HG03064 (cell line): ENCODE data around the gene NDFIP1.
"Not testable (repeated sequence)": the region's sequence is repeated elsewhere in the genome, so short reads cannot be mapped to it uniquely, and the experiment has no call there.

Experiments used
- ATAC-seq: cut with Tn5 transposase; IDR thresholded peaks from one replicate; pipeline ENCODE4 v1.9.1; 2021; ENCODE audit warnings: low read depth; ENCODE audit not compliant: unreplicated experiment

The NDFIP1 gene, protein sequence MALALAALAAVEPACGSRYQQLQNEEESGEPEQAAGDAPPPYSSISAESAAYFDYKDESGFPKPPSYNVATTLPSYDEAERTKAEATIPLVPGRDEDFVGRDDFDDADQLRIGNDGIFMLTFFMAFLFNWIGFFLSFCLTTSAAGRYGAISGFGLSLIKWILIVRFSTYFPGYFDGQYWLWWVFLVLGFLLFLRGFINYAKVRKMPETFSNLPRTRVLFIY

DNA sequence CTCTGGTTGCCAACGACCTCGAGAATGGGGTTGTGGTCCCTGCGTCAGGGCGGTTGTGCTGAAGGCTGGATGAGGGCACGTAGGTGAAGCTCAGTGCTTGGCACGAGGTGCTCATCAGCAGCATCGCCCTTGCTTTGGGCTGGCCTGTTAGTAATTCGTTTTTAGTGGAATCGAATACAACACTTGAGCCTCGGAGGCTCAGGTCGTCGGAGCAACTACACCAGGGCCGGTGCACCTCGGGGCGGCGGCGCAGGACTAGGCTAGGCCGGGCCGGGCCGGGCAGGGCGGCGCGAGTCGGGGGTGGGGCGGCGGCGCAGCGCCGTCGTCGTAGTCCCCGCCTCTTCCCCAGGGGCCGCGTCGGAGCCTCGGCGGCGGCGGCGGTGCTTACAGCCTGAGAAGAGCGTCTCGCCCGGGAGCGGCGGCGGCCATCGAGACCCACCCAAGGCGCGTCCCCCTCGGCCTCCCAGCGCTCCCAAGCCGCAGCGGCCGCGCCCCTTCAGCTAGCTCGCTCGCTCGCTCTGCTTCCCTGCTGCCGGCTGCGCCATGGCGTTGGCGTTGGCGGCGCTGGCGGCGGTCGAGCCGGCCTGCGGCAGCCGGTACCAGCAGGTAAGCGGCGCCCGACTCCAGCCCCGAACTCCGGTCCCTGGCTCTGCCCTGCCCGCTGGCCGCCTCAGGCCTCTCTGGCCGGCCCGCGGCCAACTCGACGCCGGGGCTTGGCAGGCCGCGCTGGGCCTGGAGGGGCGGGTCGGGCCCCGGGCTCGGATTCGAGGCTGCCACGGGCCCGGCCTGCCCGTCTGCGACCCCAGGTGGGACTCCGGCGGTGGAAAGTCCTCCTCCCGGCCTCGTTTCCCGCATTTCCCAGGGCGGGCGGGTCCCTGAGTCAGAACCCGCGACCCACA lies at the start of gene NDFIP1:
TSS of gene NDFIP1 (plus strand) at position 348 of the 899 bp plus-strand sequence. CDS start at position 544, 196 bp downstream.
- ATAC-seq = peak; percentile 98

DNA sequence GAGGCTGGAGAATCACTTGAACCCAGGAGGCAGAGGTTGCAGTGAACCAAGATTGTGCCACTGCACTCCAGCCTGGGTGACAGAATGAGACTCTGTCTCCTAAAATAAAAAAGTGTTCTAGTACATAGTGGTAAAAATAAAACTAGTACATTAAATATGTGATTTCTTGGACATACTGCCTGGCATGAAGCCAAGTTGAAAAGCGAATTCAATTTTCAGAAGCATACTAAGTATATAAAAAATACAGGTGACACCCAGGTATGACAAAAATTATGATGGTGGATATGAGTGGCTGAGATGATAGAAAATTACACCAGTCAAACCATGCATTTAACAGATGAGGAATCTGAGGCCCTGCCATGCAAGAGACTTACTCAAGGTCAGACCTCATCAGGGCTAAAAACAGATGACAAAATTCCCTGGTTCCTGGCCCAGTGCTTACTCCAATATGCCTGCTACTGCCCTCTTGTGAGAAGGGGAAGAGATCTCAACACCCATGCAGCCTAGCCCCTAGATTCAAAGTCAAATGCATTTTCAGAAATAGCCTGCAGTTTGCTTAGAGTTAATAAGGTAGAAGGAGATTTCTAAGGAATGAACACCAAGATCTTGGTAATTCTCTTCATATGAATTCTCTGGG lies 49.2 kb upstream of the NDFIP1 start:
- no peak for ATAC-seq

DNA sequence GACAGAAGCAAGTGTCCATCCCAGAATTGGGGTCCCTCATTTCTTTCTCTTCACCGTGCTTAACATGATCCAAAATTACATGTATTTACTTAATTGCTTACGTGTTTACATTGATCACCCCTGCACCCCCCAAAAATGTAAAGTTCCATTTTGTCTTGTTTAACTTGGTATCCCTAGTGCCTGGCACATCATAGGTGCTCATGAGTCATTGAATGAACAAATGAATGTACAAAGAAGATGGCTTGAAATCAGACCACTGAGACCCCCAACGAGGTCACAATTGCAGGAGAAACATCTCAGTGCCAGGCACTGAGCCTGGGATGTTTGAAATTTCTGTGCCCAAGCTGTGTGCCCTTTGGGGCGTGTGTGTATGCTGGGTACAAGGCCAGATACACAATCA lies 45.2 kb upstream of the NDFIP1 start:
- ATAC-seq = no peak

DNA sequence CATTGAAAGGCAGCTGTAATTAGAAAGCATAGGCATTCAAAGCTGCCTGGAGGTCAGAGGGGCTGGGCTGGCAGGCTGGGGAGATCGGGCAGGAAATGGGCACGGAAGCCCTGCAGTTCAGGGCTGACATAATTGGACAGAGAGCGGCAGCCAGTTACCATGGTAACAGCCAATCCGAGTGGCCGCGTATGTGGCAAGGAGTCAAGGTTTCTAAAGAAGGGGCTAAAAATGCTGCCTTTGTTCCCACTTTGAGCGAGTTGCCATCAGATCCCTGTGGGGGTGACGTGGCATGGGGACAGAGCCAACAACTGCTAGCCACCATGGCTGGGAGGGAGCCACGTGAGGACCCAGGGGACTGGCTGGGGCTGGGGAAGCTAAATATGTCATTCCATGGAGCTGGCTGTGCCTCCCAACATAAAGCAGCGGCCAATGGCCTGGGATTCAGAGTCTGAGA lies 44.7 kb upstream of the NDFIP1 start:
- ATAC-seq = no peak

DNA sequence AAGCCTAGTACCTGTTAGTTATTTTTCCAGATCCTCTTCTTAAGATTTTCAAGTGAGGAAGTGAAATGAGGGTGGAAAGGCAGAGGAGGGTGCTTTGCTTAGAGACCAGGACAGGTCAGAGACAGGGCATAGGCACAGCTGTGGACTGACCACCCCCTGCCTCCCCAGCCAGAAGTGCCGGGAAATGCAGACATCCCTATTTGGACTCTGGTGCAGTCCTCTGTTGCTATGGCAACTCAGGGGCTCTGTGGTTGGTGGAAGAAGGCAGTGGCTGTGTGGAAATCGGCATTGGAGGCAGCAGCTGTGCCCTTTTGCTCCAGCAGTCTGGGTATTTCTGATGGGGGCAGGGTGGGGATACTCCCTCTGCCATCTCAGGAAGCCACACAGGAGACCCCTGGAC lies 43.3 kb upstream of the NDFIP1 start:
- ATAC-seq = no peak

DNA sequence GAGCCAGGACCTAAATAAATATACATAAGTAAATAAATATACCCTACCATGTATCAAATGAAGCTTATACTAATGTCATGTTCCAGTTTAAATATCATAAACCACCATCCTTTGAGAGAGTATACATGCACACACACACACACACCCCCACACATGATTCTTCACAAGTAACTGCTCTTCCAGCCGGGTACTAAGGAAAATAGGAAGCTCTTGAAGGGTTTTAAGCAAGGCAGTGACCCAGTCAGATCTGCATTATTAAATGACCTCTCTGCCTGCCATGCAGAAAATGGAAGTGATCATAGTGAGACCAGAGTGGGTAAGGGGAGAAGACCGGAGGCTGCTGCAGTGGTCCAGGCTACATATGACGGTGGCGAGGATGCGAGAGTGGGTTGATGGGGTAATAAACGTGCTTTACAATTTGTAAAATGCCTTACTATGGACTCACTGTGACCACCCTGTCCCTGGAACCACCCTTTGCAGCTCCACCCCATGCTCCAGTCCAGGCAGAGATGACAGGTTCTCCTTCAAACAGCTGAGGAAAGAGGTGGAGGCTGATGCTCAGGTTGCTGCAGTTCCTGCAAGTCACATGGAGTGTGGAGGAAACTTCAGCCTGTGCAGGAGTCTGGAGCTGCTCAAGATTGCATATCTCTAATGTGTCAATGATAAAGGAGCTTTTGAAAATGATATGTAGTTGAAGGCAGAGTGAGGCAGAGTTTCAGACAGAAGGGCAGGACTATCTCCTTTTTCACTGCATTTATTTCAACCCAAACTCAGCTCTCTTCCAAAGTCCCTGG lies 38.8 kb upstream of the NDFIP1 start:
- no peak for ATAC-seq

DNA sequence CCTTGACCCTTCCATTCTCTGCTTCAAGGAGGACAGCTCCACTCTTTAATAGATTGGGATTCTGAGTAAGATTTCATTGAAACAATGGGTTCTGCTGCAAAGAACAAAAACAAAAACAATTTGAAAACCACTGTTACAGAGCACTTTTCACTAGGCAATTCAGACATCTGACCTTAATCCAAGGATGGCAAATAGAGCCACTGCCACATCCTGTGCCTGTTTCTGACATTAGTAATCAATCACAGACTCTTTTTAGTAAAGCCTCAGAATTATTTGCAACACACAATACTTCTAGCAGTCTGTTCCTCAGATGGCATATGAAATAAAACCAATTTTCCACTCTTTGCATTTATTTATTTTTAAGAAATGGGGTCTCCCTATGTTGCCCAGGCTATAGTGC lies 37.8 kb upstream of the NDFIP1 start:
- ATAC-seq = no peak

DNA sequence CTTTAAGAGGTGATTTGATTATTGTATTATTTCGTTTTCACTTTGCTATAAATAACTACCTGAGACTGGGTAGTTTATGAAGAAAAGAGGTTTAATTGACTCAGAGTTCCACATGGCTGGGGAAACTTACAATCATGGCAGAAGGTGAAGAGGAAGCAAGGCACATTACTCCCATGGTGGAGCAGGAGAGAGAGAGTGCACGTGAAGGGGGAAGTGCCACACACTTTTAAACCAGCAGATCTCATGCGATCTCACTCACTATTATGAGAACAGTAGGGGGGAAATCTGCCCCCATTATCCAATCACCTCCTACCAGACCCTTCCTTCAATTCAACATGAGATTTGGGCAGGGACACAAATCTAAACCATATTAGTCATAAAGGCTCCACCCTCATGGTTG lies 36.1 kb upstream of the NDFIP1 start:
- ATAC-seq = no peak

DNA sequence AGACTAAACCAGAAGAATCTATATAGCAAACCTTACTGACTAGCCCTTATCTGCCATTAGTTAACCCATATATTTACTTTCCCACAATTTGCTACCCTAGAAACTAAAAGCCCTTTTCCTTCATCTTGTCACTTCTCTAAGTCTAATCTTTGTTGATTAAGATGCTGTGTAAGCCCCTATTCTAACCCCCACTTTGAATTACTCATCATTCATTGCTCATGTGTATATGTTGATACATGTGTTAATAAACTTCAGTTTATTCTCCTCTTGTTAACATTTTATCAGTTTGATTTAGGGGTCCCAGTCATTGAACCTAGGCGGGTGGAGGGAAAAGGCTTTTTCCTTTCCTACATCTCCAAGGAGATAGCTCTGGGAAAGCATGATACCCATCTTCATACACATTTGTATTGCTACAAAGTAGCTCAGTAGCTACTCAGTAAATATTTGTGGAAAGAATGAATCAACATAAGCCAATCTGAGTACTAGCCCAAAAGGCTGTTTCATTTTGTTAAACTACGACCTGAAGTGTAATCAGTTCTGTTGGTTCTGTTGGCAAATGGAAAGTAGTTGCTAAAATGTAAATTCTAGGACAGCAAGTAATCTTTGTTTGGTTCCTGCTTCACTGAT lies 35.1 kb upstream of the NDFIP1 start:
- no peak for ATAC-seq

DNA sequence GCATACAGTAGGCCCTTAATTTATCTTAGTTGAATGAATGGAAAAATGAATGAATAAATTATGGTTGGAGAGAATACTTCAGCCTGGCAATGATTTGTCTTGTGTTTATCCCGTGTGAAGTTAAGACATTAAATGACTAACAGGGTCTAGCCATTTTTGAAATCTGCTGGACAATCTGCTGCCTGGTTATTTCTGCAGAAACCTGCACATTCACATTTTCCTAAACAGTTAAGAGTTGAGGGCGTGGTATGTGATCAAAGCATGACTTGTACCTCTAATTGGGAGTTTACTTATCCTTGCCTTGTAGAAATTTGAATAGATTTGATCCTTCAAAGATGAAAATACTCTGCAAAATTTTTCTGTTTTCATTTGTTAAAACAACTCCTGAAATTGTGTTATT lies 34.6 kb upstream of the NDFIP1 start:
- no peak for ATAC-seq

DNA sequence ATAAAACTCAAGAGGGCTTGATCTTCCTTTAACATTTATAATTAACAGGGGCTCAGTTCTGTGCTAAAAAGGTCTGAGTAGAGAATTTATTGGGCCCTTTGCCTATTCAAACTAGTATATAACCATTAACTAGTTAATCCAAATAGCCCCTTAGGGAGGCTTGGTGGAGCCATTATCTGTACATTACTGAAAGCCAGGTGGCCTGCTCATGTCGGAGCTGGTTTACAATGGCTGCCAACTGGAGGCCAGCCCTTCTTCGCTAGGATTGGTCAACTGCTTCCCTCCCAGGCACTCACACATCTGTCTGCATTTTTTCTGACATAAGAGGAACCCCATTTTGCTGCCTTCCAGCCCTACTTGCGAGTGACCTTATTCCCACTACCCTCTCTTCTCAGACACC lies 30.4 kb upstream of the NDFIP1 start:
- ATAC-seq = no peak

DNA sequence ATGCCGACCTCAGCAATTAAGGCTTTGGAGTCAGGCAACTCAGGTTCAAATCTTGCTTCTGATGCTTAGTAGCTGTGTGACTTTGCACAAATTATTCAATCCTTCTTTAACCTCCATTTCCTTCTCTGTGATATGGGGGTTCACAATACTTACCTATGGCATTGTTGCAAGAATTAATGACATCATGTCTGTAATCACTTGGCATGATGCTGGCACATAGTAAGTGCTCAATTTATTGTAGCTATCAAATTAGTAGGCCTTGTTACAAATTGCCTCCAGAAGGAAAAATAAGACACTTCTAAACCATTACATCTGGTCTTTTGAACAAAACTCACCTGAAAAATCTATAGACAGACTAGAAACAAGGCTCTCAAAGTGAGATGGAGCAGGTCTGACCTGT lies 29.9 kb upstream of the NDFIP1 start:
- ATAC-seq = no peak

DNA sequence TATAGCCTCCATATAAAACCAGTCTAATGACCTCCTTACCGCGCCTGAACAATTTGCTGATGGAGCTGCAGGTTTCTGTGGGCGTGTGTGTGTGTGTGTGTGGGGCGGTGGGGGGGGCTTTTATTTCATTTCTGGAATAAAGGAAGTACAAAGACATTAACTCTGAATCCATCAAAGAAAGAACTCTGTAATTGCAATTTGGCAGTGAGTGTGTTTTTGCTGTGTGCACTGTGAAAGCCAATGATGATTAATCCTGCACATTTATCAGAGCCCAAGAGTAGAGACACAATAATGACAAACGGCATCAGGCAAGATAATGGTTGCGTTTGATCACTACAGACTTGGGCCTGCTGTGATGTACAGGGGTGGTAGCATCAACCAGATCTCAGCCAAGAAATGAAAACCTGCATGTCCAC lies 29.3 kb upstream of the NDFIP1 start:
- no peak for ATAC-seq

DNA sequence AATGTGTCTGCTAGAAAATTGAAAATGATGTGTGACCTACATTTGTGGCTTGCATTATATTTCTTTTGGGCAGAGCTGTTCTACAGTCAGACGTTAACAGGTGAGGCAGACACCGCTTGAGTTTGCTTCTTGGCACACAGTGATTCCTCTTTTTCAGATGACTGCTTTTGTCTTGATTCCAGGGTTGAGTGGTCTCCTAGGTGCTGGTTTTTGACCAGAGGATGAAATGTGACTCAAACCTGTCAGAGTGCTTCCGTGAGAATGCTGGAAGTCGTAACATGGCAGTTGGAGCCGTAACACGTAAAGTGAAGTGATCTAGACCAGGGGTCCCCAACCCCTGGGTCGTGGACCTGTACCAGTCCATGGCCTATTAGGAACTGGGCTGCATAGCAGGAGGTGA lies 28.3 kb upstream of the NDFIP1 start:
- no peak for ATAC-seq

DNA sequence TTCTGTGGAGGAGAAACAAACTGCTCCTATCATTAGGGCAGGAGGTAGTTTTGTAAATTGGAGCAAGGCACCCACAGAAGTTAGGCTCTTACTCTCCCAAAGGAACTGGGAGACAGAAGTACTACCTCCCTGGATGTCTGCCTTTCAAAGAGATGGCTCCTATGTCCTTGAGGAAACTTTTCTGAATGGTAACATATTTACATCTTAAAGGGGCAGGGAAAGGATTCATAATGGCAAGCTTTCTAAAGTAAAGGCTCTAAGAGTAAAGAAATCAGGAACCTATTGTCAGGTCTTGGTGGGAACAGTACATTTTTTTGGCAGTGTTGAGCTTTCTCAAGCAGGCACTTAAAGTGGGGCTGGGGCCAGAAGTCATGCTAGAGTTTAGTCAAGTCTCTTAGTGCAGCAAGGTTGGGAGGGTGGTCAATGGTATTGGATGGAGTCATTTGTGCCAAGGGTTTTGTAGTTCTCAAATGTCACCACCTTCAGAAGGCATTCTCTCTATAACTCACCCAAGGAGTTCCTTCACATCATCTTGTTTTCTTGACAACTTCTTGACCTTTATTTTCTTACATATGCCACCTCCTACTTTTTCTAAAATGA lies 26.3 kb upstream of the NDFIP1 start:
- ATAC-seq = no peak

DNA sequence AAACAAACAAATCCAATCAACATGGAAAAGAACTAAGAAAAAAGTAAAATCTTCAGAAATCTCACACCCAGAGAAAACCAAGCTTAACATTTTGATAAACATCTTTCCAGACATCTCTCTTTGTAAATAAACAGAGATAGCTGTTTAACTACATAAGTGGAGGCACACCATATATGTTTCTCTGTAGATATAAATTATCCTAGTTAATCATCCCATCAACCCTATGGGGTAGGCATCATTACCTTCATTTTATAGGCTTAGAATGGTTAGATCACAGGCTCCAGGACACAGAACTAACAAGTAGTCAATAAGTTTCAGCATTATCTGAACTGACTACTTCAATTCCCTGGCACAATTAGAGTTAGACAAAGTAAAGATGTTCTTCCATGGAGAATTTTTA lies 22.4 kb upstream of the NDFIP1 start:
- ATAC-seq = no peak

DNA sequence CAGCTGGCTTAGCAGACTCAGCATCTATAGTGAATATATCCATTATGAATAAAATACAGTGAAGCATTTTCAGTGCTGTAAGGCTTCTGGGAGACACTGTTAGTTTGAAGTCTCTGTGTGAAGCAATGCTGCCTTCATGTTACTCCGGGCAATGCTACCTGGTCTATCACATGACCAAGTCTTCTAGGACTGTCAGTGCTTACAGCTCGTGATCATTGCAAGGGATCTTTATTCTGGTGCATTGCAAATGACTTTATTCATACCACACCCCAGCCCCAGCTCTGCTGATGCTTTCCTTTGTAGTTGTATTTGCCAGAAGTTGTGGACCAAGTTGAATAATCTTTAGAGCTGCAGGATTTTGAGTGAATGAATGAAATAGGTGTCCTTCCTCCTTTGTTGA lies 21.9 kb upstream of the NDFIP1 start:
- ATAC-seq = no peak

DNA sequence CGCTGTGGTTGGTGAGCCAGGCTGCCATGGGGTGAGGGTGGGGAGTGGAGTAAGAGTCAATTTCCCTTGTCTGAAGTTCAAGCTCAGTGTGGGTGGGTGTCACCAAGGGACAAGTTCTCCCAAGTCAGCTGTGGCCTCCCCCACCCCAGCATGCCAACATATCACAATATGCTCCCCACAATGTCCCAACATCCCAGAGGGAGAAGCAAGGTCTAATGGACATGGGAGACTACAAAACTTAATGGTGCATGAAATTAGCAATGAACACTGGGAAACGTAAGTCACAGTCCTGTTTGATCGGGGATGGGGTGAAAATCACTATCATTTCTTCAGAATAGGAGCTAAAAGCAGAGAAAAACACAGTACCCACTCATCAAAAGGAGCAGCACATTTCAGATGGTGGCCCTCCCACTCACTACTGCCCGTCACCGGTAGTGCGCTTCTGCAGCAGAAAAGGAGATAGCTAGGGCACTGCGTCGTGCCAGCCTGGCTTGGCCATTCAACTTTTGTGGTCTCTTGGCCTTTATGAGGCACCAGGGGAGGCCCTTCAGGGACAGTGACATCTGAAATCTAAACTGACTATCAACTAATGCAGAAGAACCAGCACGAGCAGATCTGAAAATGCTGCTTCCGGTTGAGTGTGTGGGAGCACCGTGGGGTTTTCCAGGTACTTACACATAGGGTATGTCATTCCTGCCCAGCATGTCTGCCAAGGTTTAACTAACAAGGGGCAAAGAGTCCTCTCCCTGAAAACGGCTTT lies 20.5 kb upstream of the NDFIP1 start:
- no peak for ATAC-seq

DNA sequence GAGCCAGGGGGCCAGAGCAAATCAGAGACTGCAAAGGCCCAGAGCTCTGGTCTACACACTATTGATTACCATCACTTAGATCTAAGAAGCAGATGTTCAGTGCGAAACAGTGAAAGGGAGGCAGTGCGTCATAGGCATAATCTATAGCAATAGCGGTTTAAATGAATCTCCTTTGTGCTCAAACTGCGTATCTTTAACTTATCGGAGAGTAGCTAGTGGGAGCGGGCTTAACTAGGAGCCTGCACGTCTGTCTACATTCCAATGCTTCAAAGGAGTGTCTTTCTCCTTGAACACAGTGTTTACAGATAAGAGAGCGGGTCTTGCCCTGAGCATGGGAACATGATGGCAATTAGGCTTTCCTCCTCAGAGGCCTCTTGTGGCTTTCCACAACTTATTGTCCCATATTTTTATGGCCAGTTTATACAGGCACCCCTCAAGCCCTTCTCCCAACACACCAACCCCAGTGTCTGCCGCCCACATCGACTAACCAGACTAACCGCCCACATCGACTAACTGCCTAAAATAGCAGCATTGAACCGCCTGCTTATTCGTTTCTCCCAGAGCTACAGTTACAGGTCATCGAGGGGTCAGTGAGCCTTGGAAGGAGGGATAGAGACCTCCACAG lies 19.6 kb upstream of the NDFIP1 start:
- ATAC-seq = not testable (repeated sequence)
